ENCODE measurements around the gene ZNF442. TPM values are rescaled to one million over a fixed set of nuclear protein-coding genes. Genes with fewer than 3 reads are reported as not detected.

The ZNF442 gene
- 0.65 and 1.9 TPM in 2 replicates for total RNA-seq

GRCh38 chr19:12365236-12366162 is at the start of gene ZNF442:
Gene ZNF442, minus strand, starts transcription at chr19:12365683. Its CDS starts 2,052 bp downstream, at chr19:12363631.

GRCh38 chr19:12400633-12401502 is 35.4 kb upstream of the ZNF442 start, which contains the start of gene ZNF799:
Gene ZNF799, minus strand, starts transcription at chr19:12401271. Its CDS starts 201 bp downstream, at chr19:12401070.

GRCh38 chr19:12333162-12334159 is 32.0 kb downstream of the ZNF442 start, which contains the start of gene ZNF563:
Gene ZNF563, minus strand, starts transcription at chr19:12333633. Its CDS starts 151 bp downstream, at chr19:12333482.

Other genes starting within 250 kb of the ZNF442 start
- 2.6 and 5.4 TPM in 2 replicates for gene ZNF20, start 225.3 kb downstream of the ZNF442 start, total RNA-seq
- gene ZNF625, start 208.9 kb downstream of the ZNF442 start, total RNA-seq, result 11.1 and 12.0 TPM in 2 replicates
- 7.0 and 8.7 TPM in 2 replicates for gene ZNF136, start 202.6 kb downstream of the ZNF442 start, total RNA-seq
- 4.4 and 6.2 TPM in 2 replicates for gene ZNF44, start 70.8 kb downstream of the ZNF442 start, total RNA-seq
- 1.2 and 2.0 TPM in 2 replicates for gene ZNF563, start 32.0 kb downstream of the ZNF442 start, total RNA-seq
- 7.2 and 8.9 TPM in 2 replicates for gene ZNF799, start 35.6 kb upstream of the ZNF442 start, total RNA-seq
- gene ZNF443, start 75.3 kb upstream of the ZNF442 start, total RNA-seq, result 5.5 and 7.2 TPM in 2 replicates
- gene ZNF709, start 119.1 kb upstream of the ZNF442 start, total RNA-seq, result 3.5 and 5.0 TPM in 2 replicates
- gene ZNF564, start 185.8 kb upstream of the ZNF442 start, total RNA-seq, result 9.1 and 12.0 TPM in 2 replicates
- 7.4 and 8.1 TPM in 2 replicates for gene ZNF490, start 245.1 kb upstream of the ZNF442 start, total RNA-seq
- gene ZNF791, start 245.2 kb upstream of the ZNF442 start, total RNA-seq, result 13.8 and 14.4 TPM in 2 replicates

Measured in dermis lymphatic vessel endothelial cell (primary cell).